Fibroblast of peridontal ligament (primary cell): ENCODE measurements around the gene INPP5E.

Source experiments
- DNase-seq: peaks from one replicate; pipeline ENCODE4 v3.0.0-alpha.2; 2010; ENCODE audit errors: extremely low read depth

The INPP5E gene

DNA sequence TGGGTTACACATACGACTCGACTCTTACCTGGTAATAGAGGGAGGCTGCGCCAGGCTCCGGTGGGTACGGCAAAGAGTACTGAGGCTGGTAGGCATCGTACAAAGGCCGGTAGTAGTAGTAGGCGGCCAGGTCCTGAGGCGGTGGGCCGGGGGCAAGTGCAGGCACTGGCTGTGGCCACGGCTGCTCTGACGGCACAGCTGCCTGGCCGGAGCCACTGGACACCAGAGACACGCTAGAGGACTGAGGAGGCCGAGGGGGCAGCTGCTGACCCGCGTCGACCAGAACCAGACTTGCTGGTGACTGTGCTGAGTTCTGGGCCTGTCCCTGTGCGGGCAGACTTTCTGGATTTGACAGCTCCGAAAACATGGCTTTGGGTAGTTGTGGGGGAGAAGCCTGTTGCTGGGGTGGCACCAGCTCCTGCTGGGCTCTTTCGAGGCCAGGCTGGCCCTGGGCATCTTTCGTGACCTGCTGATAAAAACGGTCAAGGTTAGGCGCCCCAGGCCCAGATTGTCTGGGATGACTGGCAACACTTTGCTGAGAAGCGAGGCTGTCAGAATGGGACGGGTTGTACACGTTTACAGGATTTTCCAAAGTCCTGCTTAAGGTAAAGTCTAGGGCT is 34.5 kb upstream of the INPP5E start:
- DNase-seq, result no peak

- DNase-seq, result no peak
Measured at GRCh38 chr9:136473354-136473721, 33.7 kb upstream of the INPP5E start.

DNA sequence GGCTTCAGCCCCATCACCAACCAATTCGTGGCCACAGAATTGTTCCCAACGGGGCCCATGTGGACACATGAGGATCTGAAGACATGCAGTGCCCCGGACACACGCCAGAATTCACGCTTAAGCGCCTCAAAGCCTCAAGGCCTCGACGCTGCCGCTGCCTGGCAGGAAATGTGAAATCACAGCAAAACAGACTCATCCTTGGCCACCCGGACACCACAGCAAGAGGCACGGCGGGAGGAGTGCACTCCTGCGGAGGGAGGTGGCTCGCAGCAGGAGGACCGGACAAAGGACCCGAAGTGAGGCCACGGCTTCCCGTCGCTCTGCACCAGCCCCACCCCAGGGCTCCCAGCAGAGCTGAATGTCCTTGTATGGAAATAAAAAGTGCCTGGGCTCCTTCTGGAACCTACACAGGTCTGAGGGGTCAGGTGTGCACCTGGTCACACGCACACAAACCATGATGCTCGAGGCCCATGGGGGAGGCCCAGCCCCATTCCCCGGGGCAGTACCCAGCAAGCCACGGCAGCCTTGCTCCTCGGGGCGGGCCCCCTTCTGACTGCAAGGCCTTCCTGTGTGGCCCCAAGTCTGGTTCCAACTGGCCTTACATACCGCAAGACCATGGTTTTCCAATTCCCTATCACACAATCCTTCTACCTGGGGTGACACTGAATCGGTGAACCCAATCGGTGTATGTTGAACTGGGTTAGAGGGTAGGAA is 33.2 kb upstream of the INPP5E start:
- no peak for DNase-seq

DNA sequence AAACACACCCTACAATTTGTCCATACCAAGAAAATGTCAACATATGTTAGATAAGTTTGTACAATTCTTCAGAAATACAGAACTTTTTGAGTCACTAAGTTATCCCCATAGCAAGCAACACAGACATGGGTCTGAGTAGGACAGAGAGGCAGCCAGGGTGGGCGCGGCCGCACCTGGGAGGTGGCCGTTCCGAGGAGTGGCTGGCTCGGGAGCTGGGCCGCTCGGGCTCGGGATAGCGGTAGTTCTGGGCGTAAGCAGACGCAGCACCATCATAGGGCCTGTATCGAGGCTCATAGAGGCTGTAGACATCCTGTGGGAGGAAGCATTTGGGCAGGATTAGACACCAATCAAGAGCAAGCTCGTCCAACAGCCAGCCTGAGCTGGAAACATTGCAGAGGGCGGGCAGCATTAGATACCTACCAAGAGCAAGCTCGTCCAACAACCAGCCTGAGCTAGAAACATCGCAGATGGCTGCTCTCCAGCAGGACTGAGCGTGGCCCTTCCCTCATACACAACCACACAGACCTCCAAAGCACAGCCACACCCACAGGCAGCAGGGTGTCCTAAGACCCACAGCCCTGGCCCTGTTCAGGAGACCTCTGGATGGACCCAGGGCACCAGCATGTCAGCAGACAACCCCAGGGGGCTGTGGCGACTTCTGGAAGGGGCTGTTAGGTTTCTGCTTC is 32.3 kb upstream of the INPP5E start:
- DNase-seq, result no peak

DNA sequence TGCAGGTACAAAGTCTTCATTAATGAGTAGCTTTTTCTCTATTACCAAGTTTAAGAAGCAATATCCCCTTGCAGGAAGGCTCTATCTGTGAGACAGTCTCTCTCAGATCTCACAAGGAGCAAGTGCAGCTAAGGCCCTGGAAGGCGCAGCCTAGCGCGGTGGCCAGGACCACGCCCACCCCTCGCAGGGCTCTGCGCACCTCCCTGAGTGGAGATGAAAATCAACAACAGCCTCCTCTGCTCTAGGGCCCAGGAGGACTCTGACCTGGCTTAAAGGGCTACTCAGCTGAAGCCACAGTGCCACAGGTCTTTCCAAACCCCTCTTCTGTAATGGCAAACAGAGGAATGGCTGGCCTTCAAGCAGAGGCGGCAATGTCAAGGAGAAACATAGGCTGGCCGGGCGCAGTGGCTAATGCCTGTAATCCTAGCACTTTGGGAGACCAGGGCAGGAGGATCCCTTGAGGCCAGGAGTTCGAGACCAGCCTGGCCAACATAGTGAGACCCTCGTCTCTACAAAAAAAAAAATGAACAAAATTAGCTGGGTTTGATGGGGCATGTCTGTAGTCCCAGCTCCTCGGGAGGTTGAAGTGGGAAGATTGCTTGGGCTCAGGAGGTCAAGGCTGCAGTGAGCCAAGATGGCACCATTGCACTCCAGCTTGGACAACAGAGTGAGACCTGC is 31.3 kb upstream of the INPP5E start:
- no peak for DNase-seq

DNA sequence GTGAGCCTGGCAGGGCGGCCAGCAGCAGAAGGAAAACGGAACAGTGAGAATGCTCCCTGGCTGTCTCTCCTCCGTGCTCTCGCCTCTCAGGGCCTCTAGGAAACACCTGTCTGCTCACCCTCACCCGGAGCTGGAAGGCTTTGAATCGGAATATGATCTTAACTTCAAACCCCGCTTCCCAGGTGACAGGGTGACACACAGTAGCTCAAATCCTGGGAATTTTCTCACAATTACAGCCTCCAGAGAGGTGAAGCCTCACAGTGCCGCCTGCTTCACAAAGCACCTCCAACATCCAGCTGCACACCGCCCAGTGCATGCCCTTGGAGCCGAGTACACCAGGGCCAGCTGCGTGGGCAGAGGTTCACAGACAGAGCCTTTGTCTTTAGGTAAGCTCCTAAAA is 30.7 kb upstream of the INPP5E start:
- no peak for DNase-seq

DNA sequence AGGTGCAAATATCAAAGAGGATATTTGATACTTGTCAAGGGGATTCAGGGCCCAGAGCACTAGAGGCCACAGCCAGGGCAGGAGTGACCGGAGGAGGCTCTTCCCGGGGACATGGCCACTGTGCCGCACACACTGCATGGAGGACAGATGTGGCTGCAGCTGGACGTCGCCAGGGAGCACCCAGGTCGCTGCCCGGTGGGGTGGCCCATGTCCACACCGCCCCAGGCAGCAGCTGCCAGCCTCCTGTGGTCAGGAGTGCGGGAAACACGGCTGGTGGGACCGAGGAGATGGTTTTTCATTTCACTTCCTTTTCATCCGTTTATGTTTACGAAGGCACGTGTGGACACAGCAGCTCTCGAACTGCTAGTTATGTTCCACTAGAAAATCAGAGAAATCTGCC is 28.1 kb upstream of the INPP5E start:
- no peak for DNase-seq

DNA sequence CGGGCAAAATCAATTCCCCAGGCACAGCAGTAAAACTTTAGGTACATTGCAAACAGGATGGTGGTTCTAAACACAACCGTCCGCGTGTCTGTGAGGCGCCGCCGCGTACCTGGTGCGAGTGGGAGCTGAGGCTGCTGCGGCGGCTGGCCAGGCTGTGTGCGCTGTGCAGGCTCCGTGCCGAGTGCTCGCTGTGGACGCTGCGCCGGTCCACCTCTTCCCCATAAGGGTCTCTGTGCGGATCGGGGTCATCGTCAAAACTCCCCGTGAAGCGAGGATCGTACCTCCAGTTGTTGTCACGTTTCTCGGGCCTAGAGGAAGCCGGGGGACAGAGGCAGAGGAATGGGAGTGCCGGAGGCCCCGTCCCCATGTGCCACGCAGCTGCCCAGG is 26.5 kb upstream of the INPP5E start:
- no peak for DNase-seq

DNA sequence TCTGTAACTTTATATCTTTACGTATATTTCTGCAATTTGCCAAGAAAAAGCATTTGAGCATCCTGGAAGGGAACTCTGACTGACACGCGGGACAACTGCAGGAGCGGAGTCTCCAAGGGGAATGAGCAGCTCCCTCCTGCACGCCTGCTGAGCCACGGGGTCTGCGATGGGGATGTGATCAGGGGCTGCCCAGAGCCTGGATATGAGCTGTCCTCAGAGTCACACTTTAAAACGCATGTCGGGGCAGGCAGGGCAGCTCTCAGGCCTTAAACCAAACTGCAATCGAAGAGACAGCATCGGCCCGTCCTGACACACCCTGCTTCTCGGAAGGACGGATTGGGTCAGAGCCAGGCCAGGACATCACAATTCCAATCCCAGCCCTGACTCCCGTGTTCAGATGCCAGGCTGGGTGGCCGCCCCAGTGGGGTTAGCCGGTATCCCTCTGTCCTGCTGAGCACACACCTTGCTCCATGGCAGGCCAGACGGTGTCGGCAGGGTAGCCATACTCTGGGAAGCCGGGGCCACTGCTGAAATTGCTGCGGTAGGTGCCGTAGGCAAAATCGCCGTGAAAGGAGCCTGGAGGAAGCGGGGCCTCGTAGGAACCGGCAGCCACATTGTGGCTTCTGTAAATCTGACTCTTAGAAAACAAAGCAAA is 26.0 kb upstream of the INPP5E start:
- no peak for DNase-seq

GRCh38 chr9:136464241-136464640 is 24.6 kb upstream of the INPP5E start:
- DNase-seq, result no peak

- no peak for DNase-seq
Measured at GRCh38 chr9:136463578-136463977, 23.9 kb upstream of the INPP5E start.

GRCh38 chr9:136462664-136463063 is 23.0 kb upstream of the INPP5E start:
- DNase-seq, result no peak

- DNase-seq, result no peak
Measured at GRCh38 chr9:136460772-136461325, 21.2 kb upstream of the INPP5E start.

- no peak for DNase-seq
Measured at GRCh38 chr9:136459425-136459824, 19.8 kb upstream of the INPP5E start.

DNA sequence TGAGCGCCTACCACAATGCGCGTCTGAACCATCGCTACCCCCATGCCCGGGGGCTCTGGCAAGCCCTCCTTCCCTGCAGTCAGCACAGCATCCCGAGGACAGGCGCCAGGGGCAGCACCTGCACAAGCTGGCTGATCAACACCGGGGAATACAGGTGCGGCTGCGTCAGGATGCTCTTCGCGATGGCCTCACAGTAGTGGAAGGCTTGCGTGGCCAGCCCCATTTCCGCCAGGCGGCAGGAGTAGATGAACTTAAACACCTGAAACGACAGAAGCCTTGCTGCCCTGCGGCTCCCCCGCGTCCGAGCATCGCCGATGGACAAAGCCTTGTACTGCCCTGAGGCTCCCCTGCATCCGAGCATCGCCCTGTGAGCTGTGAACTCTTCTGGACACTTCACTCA is 17.7 kb upstream of the INPP5E start:
- DNase-seq, result no peak

- DNase-seq, result no peak
Measured at GRCh38 chr9:136456258-136456657, 16.6 kb upstream of the INPP5E start.

- DNase-seq, result no peak
Measured at GRCh38 chr9:136455043-136456002, 15.7 kb upstream of the INPP5E start.

DNA sequence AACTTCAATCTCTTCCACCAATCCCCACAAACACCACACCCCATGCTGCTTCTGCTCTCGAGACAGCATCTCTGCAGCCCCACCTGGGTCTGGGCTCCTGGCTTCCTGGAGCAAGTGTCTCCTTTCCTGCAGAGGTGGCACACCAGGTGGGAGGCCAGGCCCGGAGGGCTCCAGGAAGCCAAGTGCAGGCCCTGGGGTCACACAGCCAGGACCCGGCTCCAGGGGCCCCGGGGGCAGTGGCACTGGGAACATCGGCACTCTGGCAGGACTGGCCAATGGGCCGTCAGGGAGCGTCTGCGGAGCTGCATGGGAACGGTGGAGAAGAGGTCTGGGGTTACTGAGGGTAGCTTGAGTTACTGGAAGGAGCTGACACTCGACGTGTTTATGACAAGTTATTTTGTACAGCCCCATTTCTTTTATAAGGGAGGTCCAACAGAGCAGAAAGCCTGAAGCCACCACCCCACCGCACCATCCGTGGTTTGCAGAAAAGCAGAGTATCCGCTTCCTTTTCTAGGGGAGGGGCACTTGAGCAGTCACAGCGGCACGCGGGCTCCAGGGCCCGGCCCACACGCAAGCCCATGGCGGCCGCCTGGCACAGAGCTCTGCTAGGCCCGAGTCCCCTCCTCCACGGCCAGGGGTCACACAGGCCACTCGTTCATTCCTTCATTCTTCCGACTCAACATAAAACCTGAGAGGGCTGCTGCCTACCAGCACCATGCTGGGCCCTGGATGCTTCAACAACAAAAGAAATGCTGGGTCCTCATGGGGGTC is 14.6 kb upstream of the INPP5E start:
- no peak for DNase-seq

DNA sequence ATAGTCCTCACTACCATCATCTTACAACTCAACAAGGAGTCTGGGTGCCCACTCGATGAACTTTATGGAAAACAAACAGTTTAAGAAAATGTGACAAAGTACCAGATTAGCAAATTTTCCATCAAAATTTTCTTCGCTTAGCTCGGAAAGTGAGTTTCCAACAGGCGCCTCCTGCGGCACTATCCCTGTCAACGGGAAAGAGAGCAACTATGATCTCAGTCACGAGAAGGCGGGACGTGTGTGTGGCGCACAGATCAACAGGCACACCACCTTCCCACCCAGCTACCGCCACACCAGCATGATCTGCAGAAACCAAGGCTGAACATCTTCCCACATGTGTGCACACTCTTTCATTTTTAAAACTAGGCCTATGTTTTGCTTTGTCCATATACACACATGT is 13.7 kb upstream of the INPP5E start:
- no peak for DNase-seq
